HG03045 (cell line): Measurements from ENCODE around the gene MTFR1L.

Experiments used
- ATAC-seq: cut with Tn5 transposase; IDR thresholded peaks from one replicate; pipeline ENCODE4 v1.9.1; 2021; ENCODE audit warnings: mild to moderate bottlenecking, moderate library complexity; ENCODE audit not compliant: unreplicated experiment

MTFR1L gene

DNA sequence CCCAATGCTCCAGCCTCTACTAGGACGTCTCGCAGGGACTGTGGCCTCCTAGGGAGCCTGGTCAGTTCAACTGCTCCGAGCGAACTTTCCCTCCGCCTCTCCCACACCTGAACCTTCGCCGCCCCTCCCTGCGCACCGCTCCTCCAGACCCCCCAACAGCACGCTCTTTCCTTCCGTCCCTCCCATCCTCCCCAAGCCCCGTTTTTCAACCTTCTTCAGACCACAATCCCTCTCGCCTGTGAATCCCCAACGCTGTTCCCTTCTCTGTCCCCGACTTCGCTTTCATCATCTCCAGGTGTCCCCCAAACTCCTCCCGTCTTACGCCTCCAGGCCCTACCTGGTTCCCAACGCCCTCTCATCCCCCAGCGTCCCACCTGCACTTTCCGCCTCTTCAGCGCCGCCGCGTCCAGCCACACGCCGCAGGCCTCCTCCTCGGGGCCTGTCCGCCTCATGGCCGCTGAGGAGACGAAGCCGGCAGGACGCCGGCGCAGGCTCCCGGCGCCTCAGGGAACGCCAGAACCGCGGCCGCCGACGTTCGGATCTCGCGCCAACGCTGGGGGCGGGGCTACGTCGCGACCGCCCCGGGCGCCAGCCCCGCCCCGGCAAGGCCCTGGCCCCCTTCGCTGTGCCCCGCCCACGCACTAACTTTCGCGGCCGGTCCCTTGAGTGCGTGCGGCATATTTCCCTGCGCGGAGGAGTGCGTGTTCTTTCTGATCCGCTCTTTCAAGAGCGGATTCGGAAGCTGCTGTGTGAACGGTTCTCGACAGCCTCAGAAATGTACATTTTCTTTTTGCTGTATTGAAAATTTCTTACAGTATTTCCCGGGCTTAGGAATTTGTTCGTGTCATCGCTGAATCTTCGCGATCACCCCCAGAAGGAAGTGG, 39.4 kb downstream of the MTFR1L start, which contains the start of gene AUNIP:
Gene AUNIP (minus strand): TSS at position 552 of the 884 bp plus-strand sequence. CDS start 100 bp downstream, at position 452.
- ATAC-seq = peak; percentile 85

DNA sequence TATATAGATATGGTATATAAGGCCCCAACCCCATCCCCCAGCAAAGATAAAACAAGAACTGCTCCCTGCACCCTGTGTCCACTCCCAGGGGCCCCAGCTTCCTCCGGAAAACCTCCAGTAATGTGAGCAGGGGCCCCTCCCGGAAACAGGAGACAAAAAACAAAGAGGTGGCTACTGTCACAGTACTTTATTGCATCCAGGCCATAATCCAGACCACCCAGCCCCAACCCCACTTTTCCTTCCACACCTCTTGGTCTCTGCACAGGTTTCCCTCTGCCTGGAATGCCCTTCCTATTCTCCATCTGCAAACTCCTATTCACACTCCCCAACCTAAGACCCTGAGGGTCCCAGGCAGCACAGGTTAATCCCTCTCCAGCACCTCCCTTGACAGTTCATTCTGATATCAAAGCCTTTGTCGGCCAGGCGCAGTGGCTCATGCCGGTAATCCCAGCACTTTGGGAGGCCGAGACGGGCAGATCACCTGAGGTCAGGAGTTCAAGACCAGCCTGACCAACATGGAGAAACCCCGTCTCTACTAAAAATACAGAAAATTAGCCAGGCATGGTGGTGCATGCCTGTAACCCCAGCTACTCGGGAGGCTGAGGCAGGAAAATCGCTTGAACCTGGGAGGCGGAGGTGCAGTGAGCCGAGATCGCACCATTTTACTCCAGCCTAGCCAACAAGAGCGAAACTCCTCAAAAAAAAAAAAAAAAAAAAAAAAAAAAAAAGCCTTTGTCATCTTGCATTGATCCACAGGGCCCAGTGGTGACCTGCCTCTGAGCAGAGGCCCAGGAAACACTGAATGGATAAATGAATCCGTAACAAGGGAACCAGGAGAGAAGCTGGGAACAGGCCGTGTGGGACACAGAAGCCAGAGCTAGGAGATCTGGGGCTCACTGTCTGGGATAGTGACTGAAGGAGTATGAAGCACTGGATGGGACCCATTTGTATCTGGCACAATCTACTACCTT, 41.8 kb downstream of the MTFR1L start:
- no peak for ATAC-seq

DNA sequence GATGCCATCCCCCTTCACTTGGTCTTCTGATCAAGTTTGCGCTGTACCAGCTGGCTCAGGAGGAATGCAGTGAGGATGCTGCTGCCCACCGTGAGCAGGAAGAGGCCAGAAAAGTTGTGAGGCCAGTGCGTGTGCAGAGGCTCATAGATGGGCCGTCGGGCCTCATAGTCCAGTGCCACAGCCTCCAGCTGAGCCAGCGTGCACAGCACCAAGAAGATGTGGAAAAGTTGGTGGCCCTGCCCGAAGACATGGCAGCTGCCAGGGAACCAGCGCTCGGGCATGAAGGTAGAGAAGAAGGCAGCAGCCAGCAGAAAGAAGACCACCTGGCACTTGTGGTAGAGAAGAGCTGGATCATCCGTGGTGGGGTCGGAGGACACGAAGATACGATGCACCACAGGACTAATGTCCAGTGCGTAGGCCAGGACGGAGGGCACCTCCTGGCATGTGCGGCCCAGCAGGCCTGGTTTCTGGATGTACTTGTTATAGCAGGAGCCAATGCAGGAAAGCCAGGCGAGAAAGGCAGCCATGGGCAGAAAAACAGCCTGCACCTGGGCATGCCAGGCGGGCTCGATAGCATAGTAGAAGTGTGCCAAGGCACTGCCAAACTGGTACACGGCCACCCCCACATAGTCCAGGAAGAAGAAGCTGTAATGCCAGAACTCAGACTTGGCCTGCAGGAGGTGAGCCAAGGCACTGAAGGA, 43.2 kb downstream of the MTFR1L start:
- no peak for ATAC-seq

DNA sequence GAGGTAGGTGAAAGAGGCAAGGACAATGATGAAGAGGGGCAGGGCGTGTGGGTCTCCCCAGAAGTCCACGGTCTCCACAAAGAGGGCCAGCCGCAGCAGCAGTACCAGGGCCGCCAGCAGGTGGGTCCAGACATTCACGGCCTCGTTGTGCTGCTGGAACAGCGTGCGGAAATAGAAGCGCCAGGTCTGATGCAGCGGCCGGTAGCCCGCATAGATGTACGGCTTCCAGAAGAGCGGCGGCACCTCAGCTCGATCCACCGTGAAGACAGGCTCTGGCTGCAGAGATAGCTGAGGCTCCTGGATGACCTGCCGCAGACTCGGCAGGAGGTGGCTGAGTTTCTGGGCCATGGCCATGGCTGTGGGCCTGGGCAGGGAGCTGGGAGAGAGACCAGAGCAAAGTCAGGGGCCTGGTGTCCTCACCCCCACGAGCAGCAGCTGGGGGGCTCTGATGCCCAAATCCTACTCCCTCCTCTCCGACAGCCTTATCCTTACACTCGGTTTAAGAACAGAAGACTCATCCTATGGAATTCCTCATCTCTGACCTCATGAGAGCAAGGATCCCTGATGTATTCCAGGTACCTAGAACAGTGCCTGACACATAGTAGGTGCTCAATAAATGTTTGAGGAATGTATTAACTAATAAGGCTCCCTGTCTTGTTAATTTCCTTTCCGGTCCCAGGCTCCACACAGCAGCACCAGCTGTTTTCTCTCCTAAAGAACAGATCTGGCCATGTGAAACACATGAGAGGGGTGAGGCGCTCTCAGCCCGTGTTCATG, 43.9 kb downstream of the MTFR1L start:
- ATAC-seq = no peak

DNA sequence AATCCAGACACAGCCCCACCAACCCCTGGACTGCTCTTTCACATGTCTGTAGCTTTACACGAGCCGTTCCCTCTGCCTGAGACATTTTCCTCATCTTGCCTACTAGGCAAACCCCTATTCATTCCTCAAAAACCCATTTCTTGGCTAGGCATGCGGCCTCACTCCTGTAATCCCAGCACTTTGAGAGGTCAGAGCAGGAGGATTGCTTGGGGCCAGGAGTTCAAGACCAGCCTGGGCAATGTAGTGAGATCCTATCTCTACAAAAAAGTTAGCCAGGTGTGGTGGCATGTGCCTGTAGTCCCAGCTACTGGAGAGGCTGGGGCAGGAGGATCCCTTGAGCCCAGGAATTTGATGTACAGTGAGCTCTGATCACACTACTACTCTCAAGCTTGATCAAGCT, 44.7 kb downstream of the MTFR1L start:
- no peak for ATAC-seq

DNA sequence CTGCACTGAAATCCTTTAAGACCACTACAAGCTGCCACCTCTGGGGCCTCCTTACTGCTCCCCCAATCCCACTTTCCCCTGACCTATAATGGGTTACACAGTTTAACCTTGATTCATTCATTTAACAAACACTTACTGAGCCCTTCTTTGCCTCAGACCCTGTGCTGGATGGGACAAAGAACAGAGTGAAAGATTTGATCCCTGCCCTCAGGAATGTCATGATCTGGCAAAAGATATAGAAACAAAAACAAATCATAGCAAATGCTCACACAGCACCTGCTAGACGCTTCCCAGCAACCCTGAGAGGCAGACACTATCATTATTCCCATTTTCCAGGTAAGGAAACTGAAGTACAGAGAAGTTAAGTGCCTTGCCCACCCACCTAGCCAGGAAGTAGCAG, 46.5 kb downstream of the MTFR1L start:
- no peak for ATAC-seq

DNA sequence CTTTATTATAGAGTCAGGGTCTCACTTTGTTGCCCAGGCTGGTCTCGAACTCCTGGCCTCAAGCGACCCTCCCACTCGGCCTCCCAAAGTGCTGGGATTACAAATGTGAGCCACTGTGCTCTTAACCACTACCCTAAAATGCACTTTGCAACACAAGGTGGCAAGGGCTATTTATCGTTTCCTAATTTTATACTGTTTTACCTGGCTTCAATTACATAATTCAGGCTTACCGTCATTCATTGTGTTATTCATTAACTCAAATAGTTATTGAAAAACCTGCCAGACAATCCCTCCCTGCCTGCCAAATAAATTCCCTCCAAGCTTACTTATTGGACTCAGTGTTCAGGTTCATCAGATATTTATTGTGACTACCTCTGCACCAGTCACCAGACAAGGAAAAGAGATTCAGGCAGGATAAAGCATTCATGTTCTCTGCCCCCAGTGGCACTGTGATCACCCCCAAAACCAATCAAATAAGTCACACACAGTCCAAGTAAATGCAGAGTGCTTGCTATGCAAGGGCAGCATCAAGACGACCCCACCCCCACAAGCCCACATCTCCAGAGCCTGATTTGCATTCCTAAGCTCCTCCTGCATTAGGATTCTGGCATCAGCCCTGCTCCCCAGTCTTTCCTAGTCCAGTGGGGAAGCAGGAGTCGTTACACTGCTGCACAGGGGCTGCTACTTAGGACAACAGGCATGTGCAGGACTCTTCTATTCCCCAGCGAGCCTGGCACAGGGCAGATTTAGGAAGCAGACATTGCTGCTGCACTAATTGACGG, 47.6 kb downstream of the MTFR1L start:
- no peak for ATAC-seq

DNA sequence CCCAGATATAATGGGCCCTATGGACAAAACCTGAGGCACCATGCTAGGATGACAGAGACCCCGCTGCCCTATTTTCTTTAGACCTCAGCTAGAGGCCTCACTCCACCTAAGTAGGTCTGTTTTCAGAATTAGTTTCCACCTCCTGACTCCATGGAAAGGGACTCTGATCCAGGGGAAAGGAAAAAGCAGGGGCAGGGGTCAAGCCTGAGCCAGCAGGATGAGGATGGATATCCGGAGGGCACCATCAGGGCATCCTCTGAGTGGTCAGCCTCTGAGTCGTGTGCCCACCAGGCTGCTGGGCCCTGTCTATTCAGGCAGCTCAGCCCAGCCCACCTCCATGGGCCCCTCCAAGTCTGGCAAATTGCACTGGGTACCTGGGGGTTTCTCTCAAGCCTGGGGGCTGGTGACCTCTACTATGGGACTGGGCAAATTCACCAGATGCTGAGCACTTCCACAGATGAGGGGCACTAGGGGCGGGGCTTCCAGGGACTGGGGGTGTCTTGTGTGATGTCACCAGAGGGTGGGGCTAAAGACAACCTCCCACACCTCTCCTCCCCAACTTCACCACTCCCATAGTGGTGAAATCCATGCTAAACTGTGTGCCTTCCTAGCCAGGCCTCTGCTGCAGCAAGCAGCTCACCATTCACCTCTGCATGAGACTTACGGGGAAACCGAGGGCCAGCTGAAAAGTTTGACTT, 50.3 kb downstream of the MTFR1L start:
- ATAC-seq = no peak

DNA sequence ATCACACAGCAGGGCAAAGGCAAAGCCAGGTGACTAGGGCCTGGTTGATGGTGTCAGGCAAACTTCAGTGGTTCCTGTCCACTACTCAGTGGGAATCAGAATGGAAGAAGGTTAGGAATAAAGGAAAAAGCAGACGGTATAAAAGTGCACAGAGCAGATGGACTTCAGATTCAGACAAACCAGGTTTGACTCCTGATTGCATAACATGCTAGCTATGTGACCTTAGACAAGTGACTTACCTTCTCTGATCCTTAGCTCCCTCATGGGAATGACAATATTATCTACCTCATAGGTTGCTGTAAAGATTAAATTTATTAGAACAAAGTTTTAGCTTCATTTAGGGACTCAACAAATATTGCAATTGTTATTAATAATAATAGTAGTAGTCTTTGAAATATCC, 50.9 kb downstream of the MTFR1L start:
- ATAC-seq = no peak

DNA sequence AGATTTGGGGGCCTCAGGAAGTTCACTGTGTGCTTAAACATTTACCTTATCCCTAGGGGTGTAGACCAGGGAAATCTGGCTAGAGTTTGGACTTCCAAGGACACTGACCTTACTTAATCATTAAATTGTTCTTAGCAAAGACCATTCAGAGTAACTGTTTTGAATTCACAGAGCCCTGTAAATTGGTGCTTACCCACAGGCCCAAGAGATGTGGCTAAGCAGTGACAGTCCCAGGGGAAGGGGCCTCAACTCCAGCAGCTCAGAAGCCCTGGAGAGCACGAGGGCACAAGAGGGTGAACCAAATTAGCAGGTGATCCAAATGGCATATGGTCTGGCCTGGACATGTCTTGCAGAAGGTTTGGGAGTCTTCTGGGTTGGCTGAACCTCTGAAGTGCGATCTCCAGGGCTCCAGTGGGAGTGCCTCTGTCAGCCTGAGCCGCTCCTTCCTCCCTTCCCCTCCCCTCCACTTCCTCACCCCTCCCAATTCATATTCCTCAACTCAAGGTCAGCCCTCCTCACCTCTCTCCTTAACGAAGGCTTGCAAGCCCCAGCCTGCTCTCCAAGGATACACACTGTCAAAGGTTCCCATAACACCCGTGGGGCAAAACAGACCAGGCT, 51.4 kb downstream of the MTFR1L start:
- ATAC-seq = no peak

DNA sequence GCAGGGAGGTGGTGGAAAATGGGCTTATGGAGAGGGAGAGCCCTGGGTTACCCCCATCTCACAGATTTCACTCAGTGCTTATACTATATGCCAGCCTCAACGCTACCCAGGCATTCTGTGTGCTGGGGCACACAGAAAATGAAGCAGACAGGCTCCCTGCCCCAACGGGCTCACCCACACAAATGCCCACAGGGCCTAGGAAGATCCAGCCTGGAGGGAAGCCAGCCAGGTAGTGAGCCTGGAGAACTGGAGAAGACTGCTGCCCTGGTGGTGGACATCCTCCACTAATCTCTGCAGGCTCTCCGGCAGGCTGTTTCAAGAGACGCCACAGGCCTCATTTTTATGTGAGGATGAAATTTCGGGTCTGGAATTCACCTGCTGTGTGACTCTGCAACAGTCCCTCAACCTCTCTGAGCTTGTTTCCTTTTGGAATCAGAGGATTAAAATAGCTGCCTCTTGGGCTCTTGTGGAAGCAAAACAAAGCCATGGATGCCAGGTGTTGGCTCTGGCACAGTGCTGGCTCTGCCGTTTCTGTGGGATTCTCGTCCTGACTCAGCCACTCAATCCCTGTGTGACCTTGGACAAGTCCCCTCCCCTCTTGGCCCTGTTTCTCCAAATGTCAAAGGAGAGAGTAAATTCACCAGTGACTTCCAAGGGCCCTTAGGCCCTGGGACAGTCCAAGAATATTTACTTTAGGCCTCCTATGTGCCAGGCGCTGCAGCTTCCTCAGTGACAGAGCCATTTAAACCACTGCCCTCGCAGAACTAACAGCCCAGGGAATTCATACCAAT, 52.1 kb downstream of the MTFR1L start:
- no peak for ATAC-seq

DNA sequence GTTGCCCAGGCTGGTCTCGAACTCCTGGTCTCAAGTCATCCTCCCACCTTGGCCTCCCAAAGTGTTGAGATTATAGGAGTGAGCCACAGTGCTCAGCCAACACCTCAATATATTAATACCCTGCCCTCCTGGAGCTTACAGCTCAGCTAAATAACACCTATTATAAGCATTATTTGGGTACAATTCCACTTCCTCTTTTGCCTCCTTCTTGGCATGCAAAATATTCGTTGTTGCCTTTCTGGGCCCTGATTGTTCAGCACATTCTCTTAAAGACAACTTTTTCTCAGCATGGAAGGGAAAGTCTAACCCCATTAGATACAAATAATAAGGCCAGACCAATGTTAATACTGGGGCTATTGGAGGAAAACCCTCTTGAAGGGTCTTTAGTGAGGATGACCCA, 53.0 kb downstream of the MTFR1L start:
- ATAC-seq = no peak

DNA sequence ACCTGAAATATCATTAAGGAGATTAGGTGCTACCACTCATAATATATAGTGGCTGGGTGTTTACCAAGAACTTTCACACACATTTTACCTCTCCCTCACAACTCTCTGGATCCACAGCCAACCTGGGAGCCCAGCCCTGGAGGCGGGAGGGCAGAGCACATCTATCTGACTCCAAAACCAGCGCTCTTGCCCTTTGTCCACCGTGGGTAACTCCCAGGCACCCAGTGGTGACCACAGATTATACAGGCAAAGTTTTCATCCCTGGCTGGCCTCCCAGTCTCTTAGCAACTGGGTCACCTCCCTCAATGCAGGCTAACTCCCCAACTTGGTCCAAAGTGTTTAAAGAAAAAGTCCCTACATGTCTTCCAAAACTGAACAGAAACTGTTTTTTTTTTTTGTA, 53.4 kb downstream of the MTFR1L start:
- ATAC-seq = no peak

DNA sequence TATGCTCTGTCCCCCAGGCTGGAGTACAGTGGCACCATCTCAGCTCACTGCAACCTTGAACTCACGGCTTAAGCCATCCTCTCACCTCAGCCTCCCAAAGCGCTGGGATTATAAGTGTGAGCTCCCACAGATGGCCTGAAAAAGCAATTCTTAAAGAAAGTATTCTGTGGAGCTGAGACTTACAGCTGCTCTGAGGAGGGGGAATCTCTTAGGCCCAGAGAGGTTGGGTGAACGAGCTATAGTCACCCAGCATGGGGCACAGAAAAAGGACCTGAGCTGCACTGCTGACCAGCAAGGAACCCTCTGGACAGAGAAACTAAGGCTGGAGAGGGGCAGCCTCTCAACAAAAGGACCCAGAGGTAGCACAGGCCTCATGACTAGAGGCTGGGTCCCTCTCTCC, 54.5 kb downstream of the MTFR1L start:
- ATAC-seq = no peak

DNA sequence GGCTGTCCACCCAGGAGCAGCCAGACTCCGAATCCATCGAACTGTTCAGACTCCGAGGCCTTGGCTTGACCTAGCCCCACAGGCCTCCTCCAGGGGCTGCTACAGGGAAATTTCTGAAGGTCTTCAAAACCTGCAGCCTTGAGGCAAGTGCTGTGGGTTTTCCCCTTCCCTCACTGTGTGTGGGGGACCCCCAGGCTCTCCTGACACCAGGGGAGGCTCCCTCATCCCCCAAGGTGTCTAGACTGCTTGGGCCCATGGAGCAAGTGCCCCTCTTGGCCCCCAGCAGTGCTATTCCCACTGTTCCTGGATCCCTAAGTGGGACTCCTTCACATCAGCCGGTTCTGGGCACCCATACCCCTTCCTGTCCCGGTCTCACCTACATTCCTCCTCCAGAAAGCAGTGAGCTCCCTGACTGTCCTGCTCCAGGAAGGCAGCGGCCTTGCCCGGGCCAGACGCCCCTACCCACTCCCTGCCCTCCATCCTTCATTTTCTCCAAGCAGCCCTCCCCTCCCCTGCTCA, 54.9 kb downstream of the MTFR1L start:
- ATAC-seq = no peak

DNA sequence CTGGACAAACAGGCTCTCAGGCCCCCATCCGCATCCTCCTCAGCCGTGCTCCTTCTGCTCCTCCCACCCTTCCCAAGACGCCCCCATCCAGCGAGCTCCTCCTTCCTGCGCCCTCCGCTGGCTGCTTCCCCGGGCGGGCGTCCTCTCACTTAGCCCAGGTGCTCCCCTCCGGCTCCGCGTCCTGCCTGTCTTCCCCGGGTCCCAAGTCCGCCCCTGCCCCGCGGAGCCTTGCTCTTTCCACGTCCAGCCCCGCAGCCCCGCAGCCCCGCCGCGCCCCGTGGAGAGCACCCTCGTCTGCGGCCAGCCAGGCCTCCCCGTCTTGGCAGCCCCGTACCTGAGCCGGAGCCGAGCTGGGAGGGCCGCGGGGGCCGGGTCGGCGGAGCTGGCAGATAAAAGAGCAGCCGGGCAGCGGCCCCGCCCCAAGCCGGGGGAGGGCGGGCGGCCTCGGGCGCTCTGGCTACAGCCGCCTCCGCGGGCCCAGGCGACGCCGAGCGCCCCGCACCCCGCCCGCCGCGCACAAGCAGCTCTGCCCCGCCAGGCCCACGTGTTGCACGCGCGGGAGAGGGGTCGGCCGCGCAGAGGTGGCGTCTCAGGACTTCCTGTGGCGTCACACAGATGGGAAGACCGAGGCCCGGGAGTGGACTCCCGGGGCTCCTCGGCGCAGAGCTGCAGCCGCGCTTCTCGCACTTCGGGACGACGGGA, 55.6 kb downstream of the MTFR1L start, which contains the start of gene PAQR7:
Gene PAQR7 (minus strand): TSS at position 555 of the 702 bp plus-strand sequence. CDS start 11,869 bp downstream, outside the sequence.
- ATAC-seq = peak; percentile 66
